ENCODE measurements around the gene GPS2.

- TF ChIP-seq CTCF (IDR thresholded peaks at IDR 0.05) (no peak), POLR2A (IDR thresholded peaks at IDR 0.05) (no peak), POLR2AphosphoS5 (IDR thresholded peaks at IDR 0.05) (no peak), EP300 (IDR thresholded peaks at IDR 0.05) (no peak)
Observed at GRCh38 chr17:7283471-7284216, 31.5 kb downstream of the GPS2 start.
